Glutamatergic neuron (in vitro differentiated cells): ENCODE measurements around the gene SYNE1. TPM values are rescaled to one million over a fixed set of nuclear protein-coding genes. Genes with fewer than 3 reads are reported as not detected.

Source experiments
- DNase-seq: peaks from one replicate; pipeline ENCODE4 v3.0.0; 2022
- H3K27ac Mint-ChIP-seq: one replicate; pipeline ENCODE4 v1.8.0; 2020; ENCODE audit warnings: mild to moderate bottlenecking, mixed read lengths, inconsistent platforms; ENCODE audit not compliant: unreplicated experiment
- H3K27me3 Mint-ChIP-seq: one replicate; pipeline ENCODE4 v1.8.0; 2020; ENCODE audit warnings: mild to moderate bottlenecking, moderate library complexity, mixed read lengths, inconsistent platforms; ENCODE audit not compliant: unreplicated experiment
- H3K36me3 Mint-ChIP-seq: one replicate; pipeline ENCODE4 v1.8.0; 2020; ENCODE audit warnings: mild to moderate bottlenecking, mixed read lengths, inconsistent platforms; ENCODE audit not compliant: unreplicated experiment
- H3K4me1 Mint-ChIP-seq: one replicate; pipeline ENCODE4 v1.8.0; 2020; ENCODE audit warnings: mild to moderate bottlenecking, low read depth, mixed read lengths, inconsistent platforms; ENCODE audit not compliant: unreplicated experiment
- H3K4me3 Mint-ChIP-seq: one replicate; pipeline ENCODE4 v1.8.0; 2020; ENCODE audit warnings: mild to moderate bottlenecking, mixed read lengths, inconsistent platforms; ENCODE audit not compliant: unreplicated experiment
- H3K9me3 Mint-ChIP-seq: one replicate; pipeline ENCODE4 v1.8.0; 2020; ENCODE audit warnings: mild to moderate bottlenecking, moderate library complexity, mixed read lengths, inconsistent platforms; ENCODE audit not compliant: unreplicated experiment
- total RNA-seq: library from RNA; stranded (reverse); fragmentation: NEBNext Ultra II Directional; extraction: Animal tissue kit (Norgen Biotek cat#: 25700); gene quantifications from one replicate; pipeline ENCODE4 v1.2.1, GENCODE V29; 2021; ENCODE audit not compliant: unreplicated experiment
- TF ChIP-seq, protein P1 (sequence below): fragments of 200-600 bp; sonication (generic); IDR thresholded peaks from one replicate; pipeline ENCODE4 v1.5.0; 2021; ENCODE audit not compliant: partially characterized antibody, unreplicated experiment

SYNE1 gene
- total RNA-seq, 1 donor from 2014 or later, result 23.4 TPM

- Mint-ChIP-seq H3K36me3 (peaks cover 6% of the 10 kb centered on the region), H3K27ac (no peak overlapping the region), H3K9me3 (no peaks in the 10 kb centered on the region), H3K27me3 (no peaks in the 10 kb centered on the region), H3K4me1 (no peaks in the 10 kb centered on the region), H3K4me3 (no peak overlapping the region)
- TF ChIP-seq, protein P1, sequence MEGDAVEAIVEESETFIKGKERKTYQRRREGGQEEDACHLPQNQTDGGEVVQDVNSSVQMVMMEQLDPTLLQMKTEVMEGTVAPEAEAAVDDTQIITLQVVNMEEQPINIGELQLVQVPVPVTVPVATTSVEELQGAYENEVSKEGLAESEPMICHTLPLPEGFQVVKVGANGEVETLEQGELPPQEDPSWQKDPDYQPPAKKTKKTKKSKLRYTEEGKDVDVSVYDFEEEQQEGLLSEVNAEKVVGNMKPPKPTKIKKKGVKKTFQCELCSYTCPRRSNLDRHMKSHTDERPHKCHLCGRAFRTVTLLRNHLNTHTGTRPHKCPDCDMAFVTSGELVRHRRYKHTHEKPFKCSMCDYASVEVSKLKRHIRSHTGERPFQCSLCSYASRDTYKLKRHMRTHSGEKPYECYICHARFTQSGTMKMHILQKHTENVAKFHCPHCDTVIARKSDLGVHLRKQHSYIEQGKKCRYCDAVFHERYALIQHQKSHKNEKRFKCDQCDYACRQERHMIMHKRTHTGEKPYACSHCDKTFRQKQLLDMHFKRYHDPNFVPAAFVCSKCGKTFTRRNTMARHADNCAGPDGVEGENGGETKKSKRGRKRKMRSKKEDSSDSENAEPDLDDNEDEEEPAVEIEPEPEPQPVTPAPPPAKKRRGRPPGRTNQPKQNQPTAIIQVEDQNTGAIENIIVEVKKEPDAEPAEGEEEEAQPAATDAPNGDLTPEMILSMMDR, result no peak
- no peak for DNase-seq
Observed at GRCh38 chr6:152189736-152190135, 447.4 kb downstream of the SYNE1 start.

GRCh38 chr6:152188011-152188410 is 449.2 kb downstream of the SYNE1 start:
- no peaks in the 10 kb centered on the region for H3K27me3 Mint-ChIP-seq
- TF ChIP-seq, protein P1, result no peak
- no peak for DNase-seq

DNA sequence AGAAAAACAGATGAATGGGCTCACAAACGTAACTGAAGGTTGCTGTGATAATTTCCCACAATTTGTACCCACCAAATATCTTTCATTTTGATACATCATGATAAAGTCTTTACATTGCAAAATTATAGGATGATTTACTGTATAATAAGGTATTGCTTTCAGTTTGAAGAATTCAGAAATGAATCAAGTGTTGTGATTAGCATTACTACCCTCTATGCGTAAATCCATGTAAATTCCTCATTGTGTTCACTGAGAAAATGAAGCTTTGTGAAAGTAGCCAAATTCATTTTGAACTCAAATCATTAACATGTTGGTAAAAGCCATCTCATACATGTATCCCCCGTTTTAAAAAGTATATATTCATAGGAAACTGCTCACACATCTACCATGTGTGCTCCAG is 450.3 kb downstream of the SYNE1 start:
- DNase-seq, result no peak
- Mint-ChIP-seq H3K9me3 (no peaks in the 10 kb centered on the region), H3K4me1 (no peaks in the 10 kb centered on the region), H3K36me3 (no peaks in the 10 kb centered on the region), H3K4me3 (no peak overlapping the region), H3K27ac (no peak overlapping the region), H3K27me3 (no peaks in the 10 kb centered on the region)
- TF ChIP-seq, protein P1, result no peak

More at GRCh38 chr6:152188011-152188410, 449.2 kb downstream of the SYNE1 start:
- no peak overlapping the region for H3K27ac Mint-ChIP-seq
- no peaks in the 10 kb centered on the region for H3K4me1 Mint-ChIP-seq
- no peaks in the 10 kb centered on the region for H3K9me3 Mint-ChIP-seq
- no peak overlapping the region for H3K4me3 Mint-ChIP-seq
- no peaks in the 10 kb centered on the region for H3K36me3 Mint-ChIP-seq

- H3K9me3 Mint-ChIP-seq, result no peaks in the 10 kb centered on the region
Observed at GRCh38 chr6:152184917-152185574, 452.1 kb downstream of the SYNE1 start.

GRCh38 chr6:152184573-152184916 is 452.6 kb downstream of the SYNE1 start:
- Mint-ChIP-seq H3K4me1 (no peaks in the 10 kb centered on the region), H3K27ac (no peak overlapping the region), H3K4me3 (no peak overlapping the region), H3K9me3 (no peaks in the 10 kb centered on the region), H3K36me3 (no peaks in the 10 kb centered on the region), H3K27me3 (no peaks in the 10 kb centered on the region)
- TF ChIP-seq, protein P1, result no peak
- no peak for DNase-seq

More at GRCh38 chr6:152184917-152185574, 452.1 kb downstream of the SYNE1 start:
- TF ChIP-seq, protein P1, result no peak
- Mint-ChIP-seq H3K4me3 (no peak overlapping the region), H3K27me3 (no peaks in the 10 kb centered on the region), H3K36me3 (no peaks in the 10 kb centered on the region), H3K27ac (no peak overlapping the region), H3K4me1 (no peaks in the 10 kb centered on the region)
- no peak for DNase-seq
